LHCN-M2 (cell line): ENCODE measurements around the gene SLC36A4. TPM values are rescaled to one million over a fixed set of nuclear protein-coding genes. Genes with fewer than 3 reads are reported as not detected.
"Not testable (repeated sequence)": the region's sequence is repeated elsewhere in the genome, so short reads cannot be mapped to it uniquely, and the experiment has no call there.

Experiments
- DNase-seq: peaks from one replicate; pipeline ENCODE4 v3.0.0-alpha.2; 2012; ENCODE audit warnings: low read depth
- polyA plus RNA-seq: library from polyadenylated mRNA; unstranded; fragments of >200 nt; gene quantifications from one replicate; pipeline ENCODE4 v1.2.1, GENCODE V29; 2012; ENCODE audit warnings: missing spikeins
- total RNA-seq: library from RNA; depleted of rRNA; stranded (reverse); fragments of >200 nt; gene quantifications from 2 replicates; pipeline ENCODE4 v1.2.3, GENCODE V29; 2014; rRNA removed

The SLC36A4 gene
- total RNA-seq: 13.4 and 15.6 TPM in 2 replicates
- 11.5 TPM for polyA plus RNA-seq

DNA sequence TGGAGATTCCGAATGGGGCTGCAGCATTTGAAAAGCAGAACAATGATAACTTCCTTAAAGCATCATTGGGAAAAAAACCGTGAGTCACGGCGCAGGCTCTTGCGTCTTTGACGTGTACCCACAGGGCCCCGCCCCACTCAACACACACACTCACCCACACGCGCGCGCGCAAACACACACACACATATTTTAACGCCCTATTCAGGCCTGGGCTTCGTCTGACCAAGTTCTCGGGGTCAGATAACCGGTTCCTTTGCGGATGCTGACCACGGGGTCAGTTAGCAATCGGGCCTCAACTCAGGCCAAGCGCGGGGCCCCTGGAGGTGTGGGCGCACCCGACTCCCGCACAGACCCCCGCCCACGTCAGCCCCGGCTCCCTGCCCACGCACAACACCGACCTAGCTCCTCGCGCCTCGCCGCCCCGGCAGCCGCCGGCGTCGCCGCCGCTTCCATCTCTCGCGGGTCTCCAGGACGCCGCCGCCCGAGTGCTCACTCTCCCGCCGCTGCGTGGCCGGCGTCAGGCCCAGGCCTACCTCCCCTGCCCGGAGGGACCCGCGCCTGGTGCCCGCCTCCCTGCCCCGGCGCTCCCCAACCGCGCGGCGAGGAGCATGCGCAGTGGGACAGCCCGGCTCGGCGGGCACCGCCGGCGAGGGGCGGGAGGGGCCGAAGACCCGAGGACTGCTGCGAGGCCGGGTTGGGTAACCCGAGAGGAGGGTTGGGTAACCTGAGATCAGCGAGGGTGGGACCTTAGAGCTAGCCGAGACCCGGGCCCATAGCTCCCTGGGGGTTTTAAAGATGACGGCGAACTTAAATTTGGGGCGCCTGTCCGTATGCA is at the start of gene SLC36A4:
TSS of gene SLC36A4 (minus strand) at position 612 of the 835 bp plus-strand sequence. CDS start at position 453, 159 bp downstream.
- peak; percentile 94 for DNase-seq

DNA sequence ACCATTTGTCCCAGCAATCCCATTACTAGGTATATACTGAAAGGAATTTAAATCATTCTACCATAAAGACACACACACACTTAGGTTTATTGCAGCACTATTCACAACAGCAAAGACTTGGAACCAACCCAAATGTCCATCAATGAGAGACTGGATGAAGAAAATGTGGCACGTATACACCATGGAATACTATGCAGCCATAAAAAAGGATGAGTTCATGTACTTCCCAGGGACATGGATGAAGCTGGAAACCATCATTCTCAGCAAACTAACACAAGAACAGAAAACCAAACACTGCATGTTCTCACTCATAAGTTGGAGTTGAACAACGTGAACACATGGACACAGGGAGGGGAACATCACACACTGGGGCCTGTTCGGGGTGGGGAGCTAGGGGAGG is 49.0 kb upstream of the SLC36A4 start:
- DNase-seq: not testable (repeated sequence)

DNA sequence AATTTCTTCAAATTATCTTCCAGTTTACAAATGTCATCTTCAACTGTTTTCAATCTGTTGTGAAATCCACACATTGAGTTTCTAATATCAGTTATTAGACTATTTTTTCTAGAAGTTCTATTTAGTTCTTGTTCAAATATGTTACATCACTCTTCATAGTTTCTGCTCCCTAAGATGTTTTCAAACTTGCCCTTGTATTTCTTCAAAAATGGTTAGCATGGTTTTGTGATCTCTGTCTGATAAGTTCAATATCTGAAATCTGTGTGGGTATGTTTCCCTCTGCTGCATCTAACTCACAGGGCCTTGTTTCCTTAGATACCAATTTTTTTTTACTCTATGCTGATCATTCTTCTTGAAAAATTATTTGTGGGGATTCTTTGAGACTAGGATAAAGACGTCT is 46.2 kb upstream of the SLC36A4 start:
- no peak for DNase-seq

DNA sequence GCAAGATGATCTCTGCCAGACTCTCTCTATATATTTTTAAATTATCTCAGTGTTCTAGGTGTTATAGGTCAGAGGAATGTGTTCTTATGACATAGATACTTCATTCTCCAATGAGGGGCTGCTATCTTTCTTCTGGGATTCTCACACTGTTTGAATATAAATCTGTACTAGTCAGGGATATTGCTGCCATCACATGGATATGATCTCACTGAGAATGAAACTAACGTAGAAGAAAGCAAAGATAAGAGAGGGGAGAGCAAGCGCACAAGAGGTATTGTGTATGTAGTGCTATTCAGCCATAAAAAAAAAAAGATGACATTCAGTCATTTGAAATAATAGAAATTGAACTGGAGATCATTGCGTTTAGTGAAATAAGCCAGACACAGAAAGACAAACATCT is 42.2 kb upstream of the SLC36A4 start:
- no peak for DNase-seq

DNA sequence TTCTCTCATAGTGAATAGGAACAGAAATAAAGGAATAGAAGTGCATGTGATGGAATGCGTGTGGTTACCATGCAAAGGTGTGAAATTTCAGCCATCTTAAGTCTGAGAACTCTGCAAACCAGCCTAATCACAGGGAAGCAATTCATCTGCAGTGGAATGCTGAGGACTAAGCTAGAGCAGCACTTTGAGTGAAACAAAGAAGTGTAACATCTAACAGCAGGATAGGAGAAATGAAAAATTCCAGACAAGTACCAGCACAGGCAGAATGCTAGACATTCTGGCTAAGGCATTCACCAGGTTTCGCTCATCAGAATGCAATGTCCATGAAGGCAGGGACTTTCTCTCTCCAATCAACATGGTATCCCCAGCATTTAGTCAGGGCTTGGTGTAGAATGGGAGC is 41.2 kb upstream of the SLC36A4 start:
- DNase-seq: no peak

DNA sequence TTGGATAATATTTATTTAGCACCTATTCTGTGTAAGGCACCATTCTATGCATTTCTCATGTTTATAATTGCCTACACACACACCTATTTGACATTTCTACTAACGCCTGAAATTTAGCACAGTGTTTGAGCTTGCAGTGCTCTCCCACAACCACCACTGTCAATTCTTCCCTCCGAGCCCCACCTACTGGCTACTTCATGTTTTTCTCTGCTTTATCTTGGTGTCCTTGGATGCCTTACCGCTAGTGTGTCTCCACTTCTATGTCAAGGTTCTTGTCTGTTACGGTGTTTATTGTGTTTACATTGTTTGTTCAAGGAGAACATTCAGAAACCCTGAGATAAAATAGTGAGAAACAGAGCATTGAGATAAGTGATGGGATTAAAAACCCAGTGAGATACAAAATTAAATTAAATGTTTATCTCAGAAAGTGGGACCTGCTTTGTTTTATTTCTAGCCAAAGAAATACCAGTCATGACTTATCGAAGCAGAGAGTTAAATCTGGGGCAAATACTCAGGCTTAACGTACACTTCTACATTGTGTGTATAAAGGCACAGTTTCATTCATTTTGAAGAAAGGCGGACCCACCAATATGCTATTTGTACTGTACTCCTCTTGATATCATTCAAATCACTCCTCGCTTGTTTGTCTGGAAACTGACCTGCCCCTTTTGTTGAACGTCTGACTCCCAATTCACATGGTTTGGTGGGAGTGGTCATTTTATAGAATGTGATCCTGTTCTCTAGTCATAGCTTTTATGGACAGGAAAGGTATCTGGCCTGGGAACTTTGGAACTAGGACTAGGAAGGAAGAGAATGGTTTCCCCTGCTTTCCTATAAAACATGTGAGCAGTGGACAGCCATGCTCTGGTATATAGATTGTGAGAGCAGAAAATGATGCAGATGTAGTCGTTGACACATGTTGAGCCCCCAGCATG is 39.2 kb upstream of the SLC36A4 start:
- DNase-seq: peak; percentile 39

DNA sequence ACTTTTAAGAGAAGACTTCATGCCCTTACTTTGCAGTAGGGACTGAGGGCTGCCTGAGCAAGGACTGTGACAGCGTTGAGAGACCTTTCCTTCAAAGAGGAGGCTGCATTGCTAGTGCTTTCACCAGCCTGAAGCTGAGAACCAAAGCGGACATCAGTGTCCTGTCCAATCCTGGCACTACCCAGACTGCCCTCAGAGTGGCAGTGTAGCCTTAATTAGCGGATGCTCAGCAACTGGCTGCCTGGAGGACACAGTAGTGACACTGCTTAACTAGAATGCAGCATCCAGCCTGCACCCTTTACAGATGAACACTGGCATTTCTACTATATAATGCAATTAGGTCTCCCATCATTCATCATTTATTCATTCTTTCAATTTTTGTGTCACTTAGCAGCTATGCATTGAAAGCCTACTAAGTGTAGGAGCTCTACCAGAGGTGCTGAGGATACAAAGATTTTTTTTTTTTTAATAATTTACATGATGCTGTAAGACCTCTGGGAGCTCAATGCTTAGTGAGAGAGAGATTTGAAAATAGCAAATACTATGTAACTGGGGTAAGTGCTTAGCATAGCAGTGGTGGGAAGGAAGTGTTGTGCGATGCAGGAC is 36.9 kb upstream of the SLC36A4 start:
- peak; percentile 58 for DNase-seq

DNA sequence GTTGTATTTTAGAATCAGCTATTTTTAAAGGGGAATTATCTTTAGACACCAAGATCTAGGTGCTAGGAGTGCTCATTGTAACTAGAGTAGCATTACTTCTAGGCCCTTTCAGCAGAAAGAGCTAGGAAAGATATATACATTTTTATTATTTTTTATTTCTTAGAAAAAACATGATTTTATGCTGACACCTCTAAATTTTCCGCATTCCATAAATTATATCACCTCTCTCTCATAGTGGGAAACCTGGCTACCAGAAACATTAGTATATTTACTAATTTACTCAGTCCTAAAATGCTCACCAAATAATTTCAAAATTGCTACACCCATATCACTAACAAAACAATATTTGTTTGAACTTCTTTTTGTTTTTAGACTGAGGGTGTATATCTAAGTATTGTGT is 32.1 kb upstream of the SLC36A4 start:
- no peak for DNase-seq

DNA sequence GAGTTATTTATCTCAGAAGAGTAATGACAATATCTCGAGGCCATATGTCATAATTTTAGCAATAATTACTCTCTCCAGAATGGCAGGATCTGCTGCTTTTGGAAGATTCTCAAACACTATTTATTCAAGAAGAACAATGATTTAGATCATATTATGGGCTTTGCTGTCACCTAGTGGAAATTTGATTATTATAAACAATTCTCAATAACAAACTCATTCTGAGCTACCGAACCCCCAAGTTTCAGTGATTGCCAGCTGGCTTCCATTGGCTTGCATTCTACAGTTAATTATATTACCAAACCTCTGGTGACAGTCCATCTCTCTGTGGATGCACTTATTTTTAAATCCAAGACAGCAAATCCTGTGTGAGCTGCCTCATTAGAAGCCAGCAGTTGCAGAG is 27.9 kb upstream of the SLC36A4 start:
- DNase-seq: peak; percentile 24

DNA sequence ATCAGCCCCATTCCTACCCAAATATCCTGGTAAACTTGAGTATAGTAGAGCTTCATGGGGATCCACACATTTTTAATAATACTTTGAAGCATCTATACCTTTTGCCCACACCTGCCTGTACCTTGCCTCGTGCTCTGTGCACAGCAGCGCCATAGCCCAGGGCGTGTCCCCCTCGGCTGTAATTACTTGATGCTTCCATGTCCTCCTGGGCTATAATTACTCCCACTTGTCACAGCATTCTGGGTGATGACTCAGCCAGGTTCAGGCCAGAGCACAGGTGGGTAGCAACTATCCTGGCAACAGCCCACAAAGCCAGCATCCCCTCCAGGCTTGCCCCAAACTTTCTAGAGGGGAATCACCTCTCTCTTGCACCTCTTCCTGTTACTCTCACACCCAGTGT is 23.7 kb upstream of the SLC36A4 start:
- DNase-seq: no peak

DNA sequence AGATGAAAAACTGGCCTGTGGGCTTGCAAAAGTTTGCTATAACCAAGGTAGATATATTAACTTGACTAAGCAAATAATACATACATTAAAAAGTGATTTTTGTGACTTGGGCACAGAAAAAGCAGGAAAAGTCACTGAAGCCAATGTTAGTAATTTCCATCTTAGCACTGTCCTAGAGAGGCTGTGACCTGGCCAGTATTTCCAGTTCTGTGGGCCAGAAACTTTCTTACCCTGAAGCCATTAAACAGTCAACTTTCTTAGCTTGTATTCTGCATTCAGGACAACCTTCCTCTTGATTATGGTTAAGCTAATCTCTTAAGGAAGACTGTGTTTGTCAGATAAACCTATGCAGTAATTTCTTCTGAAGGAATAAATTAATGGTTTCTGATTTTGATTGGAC is 22.3 kb upstream of the SLC36A4 start:
- DNase-seq: no peak

DNA sequence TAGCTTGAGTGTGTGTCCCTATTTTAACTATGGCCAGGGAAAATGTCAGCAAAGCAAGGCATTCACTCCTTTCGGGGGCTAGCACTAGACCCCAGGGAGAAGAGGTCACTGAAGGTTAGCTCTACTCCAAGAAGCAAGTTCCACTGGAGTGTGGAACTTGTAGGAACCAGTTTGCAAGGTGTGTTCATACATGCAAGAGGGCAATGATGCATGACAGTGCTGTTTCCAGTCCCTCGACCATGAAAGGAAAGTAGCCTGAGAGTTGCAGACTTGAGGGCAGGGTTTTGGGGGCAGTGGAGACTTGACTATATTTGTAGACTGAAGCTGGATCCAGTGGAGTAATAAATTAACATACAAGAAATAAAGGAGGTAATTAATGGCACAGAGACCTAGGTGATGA is 21.6 kb upstream of the SLC36A4 start:
- DNase-seq: no peak

DNA sequence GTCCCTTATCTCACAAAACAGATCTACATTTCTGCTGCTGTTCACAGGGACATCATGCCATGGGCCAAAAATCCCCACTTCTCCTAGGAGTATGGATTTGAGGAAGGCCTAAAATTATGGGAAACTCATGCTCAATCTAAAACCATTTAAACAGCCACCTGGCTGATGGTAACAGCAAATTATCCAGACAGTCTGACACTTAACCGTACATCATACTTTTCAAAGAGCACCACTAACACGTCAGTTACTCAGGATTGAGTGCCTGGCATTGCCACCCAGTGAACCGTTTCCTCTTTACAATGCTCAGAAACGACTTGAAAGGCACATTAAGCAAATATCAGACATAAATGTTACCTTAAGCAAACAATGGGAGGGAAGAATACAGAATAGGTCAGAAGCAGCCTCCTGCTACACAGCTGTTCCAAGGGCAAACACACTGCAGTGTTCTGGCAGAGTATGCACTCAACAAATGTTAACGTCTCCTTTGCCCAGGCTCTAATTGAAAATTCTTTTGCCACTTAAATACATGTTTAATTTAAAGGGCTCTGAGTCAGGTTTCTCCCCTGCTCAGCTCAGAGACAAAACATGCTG is 18.8 kb upstream of the SLC36A4 start:
- no peak for DNase-seq

DNA sequence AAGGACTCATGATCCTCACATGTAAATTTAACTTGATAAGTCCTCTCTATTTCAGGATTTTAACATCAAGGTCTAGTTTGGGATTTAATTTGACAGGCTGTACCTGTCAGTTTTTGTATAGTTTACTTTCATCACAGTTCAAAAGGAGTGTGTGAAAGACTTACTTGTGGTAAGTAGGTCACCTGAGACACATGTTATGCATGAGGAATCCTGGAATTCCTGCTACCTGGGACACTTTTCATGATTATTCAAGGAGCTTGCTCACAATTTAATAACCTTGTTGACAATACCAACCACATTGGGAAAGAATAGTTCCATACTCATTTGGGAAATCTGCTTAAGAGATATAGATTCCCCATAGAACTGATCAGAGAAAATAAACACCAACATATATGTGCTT is 15.8 kb upstream of the SLC36A4 start:
- no peak for DNase-seq

DNA sequence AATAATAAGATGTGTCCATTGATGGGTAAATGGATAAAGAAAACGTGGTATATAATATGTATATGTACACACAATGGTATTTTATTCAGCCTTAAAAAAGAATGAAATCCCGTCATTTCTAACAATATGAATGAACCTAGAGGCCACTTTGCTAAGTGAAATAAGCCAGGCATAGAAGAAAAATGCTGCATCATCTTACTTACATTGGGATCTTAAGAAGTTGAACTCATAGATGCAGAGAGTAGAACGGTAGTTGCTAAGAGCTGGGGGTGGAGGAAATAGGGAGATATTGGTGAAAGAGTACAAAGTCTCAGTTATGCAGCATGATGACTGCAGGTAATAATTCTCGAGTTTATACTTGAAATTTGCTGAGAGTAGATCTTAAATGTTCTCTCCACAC is 14.3 kb upstream of the SLC36A4 start:
- no peak for DNase-seq

DNA sequence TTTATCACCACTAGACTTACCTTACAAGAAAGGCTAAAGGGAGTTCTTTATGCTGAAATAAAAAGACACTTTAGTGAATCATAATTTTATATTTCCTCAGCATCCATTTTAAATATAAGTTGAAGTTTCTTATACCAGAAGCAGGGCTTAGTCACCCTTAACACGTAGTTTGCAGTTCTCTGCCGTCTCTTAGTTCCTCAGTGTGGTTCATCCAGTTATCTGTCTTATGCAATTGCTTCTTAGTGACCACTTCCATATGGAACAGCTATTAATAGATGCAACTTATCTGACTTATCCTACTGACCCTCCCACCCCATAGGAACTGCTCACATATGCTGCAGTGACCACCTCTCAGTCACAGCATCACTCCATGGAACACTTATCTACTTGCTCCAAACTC is 11.7 kb upstream of the SLC36A4 start:
- no peak for DNase-seq

DNA sequence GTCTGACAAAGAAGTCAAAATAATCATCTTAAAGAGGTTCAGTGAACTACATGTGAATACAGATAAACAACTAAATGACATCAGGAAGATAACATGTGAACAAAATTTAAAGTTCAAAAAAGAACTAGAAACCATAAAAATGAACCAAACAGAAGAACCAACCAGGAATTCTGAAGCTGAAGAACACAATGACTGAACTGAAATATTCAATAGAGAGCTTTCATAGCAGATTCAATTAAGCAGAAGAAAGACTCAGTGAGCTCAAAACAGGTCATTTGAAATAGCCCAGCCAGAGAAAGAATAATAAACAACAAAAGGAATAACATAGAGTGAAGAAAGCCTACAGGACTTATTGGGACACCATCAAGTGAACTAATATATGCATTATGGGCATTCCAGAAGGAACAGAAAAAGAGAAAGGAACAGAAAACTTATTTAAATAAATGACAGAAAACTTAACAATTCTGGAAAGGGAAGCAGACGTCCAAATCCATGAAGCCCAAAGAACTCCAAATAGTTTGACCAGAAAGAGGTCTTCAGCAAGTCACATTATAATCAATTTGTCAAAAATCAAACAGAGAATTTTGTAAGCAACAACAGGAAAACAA is 11.0 kb upstream of the SLC36A4 start:
- DNase-seq: no peak

DNA sequence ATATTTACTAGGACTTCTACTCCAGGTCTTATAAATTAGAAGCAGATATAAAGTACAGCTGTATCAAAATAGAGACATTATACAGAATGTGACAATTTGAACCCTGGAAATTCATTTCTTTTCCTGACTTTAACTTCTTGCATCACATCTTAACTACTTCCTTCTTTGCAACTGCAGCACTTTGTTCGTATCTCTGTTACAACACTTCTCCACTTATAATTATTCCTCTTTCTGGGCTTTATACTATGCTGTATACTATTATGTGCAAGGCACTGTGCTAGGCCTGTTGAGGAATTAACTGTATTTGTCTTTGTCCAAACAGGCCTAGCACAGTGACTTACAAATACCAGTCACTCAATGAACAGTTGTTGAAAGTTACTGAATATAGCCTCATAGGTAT is 1.8 kb upstream of the SLC36A4 start:
- DNase-seq: no peak

DNA sequence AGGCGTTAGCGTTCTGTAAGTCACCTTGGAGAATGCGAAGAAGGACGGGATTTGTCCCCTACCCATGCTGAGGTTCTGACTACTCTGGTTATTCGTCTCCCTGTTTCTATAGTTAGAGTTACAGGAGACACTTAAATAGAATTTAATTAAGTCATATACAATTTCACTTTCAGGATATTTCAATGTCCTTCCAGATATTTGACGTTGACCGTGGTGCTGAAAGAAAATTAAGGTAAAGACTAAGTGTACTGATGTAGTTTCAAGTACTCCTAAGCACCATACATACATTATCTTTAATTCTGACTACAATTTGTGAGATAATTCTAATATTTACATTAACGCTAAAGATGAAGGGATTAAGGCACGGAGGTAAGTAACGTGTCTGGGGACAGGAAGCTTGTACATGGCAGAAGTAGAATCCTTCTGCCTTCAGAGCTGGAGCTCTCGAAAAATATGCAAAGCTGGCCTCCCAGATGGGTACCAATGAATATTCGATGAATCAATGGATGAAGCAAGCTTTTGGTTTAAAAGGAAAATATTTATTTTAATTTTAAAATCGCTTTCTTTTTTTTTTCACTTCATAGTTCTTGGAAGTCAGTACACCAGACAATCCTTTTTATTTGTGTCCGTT is 539 bp upstream of the SLC36A4 start:
- DNase-seq: peak; percentile 24

DNA sequence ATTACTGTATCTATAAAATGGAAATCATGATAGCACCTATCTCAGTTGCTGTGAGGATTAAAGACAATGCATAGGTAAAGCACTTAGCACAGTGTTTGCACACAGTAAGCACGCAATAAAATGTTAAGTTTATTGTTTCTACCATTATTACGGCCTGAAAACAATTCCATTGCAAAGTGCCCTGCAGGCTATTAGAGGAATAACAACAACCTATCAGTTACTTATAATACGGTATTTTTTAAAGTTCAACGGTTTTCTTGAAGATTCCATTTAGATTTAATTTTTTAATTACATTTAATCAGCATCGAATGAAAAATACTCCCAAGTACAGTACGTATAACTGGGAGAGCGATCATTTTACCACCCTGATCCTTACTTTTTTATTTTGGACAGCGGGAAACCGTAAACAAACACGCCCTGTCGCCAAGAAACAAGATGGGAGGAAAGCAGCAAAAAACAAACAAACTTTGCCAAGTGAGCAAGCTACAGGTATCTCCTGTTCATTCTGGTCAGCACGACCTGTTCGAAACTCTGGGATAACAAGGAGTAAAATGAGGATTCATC is 893 bp downstream of the SLC36A4 start:
- no peak for DNase-seq
